ENCODE results near the gene ASIC4.

ASIC4 gene

DNA sequence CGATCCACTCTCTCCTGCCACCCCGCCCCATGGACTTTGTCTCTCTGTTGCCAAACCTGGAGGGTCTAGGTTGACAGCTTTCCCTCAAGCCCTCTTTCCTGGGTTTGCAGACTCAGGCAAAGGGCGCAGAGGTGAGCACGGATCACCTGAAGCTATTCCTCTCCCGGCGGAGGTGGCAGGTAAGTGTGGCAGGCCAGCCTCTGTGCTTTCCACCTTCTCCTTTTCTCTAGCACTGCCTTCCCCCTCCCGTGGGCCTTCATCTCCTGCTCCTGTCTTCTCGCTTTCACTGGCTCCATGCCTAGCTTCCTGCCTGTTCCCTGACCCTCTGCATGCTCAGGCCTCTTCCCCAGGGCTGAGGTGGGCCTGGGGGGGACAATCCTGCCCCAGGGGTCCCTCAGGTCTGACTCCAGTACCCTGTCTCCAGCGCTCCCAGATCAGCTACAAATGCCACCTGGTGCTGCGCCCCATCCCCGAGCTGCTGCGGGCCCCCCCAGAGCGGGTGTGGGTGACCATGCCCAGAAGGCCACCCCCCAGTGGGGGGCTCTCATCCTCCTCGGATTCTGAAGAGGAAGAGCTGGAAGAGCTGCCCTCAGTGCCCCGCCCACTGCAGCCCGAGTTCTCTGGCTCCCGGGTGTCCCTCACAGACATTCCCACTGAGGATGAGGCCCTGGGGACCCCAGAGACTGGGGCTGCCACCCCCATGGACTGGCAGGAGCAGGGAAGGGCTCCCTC is 31.4 kb upstream of the ASIC4 start:
- no peak for TF ChIP-seq CTCF (IDR thresholded peaks at IDR 0.05; ENCODE audit: insufficient read depth, missing control alignments)
- FAIRE-seq: no peak
- no peak for DNase-seq (ENCODE audit: insufficient read length, low spot score)

DNA sequence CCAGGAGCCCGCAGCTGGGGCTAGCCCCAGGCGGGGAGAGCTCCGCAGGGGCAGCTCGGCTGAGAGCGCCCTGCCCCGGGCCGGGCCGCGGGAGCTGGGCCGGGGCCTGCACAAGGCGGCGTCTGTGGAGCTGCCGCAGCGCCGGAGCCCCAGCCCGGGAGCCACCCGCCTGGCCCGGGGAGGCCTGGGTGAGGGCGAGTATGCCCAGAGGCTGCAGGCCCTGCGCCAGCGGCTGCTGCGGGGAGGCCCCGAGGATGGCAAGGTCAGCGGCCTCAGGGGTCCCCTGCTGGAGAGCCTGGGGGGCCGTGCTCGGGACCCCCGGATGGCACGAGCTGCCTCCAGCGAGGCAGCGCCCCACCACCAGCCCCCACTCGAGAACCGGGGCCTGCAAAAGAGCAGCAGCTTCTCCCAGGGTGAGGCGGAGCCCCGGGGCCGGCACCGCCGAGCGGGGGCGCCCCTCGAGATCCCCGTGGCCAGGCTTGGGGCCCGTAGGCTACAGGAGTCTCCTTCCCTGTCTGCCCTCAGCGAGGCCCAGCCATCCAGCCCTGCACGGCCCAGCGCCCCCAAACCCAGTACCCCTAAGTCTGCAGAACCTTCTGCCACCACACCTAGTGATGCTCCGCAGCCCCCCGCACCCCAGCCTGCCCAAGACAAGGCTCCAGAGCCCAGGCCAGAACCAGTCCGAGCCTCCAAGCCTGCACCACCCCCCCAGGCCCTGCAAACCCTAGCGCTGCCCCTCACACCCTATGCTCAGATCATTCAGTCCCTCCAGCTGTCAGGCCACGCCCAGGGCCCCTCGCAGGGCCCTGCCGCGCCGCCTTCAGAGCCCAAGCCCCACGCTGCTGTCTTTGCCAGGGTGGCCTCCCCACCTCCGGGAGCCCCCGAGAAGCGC is 30.6 kb upstream of the ASIC4 start:
- no peak for DNase-seq (ENCODE audit: insufficient read length, low spot score)
- TF ChIP-seq CTCF (IDR thresholded peaks at IDR 0.05; ENCODE audit: insufficient read depth, missing control alignments): no peak
- FAIRE-seq: no peak

DNA sequence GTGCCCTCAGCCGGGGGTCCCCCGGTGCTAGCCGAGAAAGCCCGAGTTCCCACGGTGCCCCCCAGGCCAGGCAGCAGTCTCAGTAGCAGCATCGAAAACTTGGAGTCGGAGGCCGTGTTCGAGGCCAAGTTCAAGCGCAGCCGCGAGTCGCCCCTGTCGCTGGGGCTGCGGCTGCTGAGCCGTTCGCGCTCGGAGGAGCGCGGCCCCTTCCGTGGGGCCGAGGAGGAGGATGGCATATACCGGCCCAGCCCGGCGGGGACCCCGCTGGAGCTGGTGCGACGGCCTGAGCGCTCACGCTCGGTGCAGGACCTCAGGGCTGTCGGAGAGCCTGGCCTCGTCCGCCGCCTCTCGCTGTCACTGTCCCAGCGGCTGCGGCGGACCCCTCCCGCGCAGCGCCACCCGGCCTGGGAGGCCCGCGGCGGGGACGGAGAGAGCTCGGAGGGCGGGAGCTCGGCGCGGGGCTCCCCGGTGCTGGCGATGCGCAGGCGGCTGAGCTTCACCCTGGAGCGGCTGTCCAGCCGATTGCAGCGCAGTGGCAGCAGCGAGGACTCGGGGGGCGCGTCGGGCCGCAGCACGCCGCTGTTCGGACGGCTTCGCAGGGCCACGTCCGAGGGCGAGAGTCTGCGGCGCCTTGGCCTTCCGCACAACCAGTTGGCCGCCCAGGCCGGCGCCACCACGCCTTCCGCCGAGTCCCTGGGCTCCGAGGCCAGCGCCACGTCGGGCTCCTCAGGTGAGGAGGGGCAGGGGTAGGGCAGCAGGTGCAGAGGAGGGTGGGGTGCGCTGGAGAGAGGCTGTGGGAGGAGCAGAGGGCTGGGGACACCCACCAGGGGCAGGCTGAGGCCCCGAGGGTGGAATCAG is 29.7 kb upstream of the ASIC4 start:
- FAIRE-seq: no peak
- DNase-seq (ENCODE audit: insufficient read length, low spot score): no peak
- no peak for TF ChIP-seq CTCF (IDR thresholded peaks at IDR 0.05; ENCODE audit: insufficient read depth, missing control alignments)

DNA sequence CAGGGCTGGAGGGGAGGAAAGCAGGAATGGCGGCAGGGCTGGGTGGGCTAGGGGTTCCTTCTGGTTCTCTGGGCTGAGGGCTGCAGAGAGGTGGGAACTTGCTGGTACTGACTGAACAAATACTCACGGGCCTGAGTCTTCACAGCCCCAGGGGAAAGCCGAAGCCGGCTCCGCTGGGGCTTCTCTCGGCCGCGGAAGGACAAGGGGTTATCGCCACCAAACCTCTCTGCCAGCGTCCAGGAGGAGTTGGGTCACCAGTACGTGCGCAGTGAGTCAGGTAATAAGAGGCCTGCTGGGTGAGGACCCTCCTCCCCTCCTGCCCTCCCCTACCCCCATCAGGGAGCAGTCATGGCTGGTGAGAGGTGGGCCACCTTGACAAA is 29.1 kb upstream of the ASIC4 start:
- FAIRE-seq: no peak
- DNase-seq (ENCODE audit: insufficient read length, low spot score): no peak
- TF ChIP-seq CTCF (IDR thresholded peaks at IDR 0.05; ENCODE audit: insufficient read depth, missing control alignments): no peak

DNA sequence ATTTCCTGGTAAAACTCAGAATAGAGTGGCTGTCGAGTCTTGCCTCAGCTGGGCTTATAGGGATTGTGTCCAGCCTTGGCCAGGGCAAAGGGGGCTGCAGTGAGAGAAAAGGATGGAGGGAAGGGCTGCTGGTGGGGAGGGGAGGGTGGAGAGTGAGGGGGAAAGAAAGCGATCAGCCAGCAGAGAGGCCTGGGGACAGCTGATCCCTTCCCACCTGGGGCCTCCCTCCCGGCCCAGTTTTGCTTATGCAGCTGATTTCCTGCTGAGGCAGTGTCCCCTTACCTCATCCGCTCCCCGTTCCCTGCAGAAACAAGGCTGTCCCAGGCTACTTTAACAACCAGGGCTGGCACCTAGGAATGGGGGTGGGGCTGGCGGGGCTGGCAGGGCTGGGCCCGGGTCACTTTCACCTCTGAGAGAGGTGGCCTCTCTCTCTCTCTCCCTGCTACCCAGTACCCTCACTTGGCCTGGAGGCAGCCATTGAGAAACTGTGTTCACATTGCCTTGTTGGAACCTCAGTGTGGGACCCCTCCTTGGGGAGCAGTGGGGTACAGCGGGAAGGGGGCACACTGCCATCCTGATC is 27.8 kb upstream of the ASIC4 start:
- DNase-seq (ENCODE audit: insufficient read length, low spot score): no peak

More for the DNA sequence above, 27.8 kb upstream of the ASIC4 start:
- no peak for FAIRE-seq
- no peak for TF ChIP-seq CTCF (IDR thresholded peaks at IDR 0.05; ENCODE audit: insufficient read depth, missing control alignments)
